ENCODE results near the gene MYO5C.

The MYO5C gene

GRCh38 chr15:52150043-52150825, 145.4 kb downstream of the MYO5C start:
- in situ Hi-C loops (cut with MboI; ENCODE audit: low sequenced_read_pairs, unreplicated experiment), result no loop called here

GRCh38 chr15:52148403-52148802, 147.2 kb downstream of the MYO5C start:
- in situ Hi-C loops (cut with MboI; ENCODE audit: low sequenced_read_pairs, unreplicated experiment), result no loop called here
- no peak for TF ChIP-seq CTCF (IDR thresholded peaks at IDR 0.05; ENCODE audit: borderline replicate concordance, control extremely low read depth, extremely low read depth, insufficient read depth, missing control alignments)

More at GRCh38 chr15:52150043-52150825, 145.4 kb downstream of the MYO5C start:
- no peak for TF ChIP-seq CTCF (IDR thresholded peaks at IDR 0.05; ENCODE audit: borderline replicate concordance, control extremely low read depth, extremely low read depth, insufficient read depth, missing control alignments)
- DNase-seq (ENCODE audit: low spot score), result no peak

GRCh38 chr15:52146776-52147175, 148.8 kb downstream of the MYO5C start:
- no peak for TF ChIP-seq CTCF (IDR thresholded peaks at IDR 0.05; ENCODE audit: borderline replicate concordance, control extremely low read depth, extremely low read depth, insufficient read depth, missing control alignments)
- DNase-seq (ENCODE audit: low spot score), result no peak
- in situ Hi-C loops (cut with MboI; ENCODE audit: low sequenced_read_pairs, unreplicated experiment), result no loop called here

More at GRCh38 chr15:52148403-52148802, 147.2 kb downstream of the MYO5C start:
- DNase-seq (ENCODE audit: low spot score), result no peak

GRCh38 chr15:52146261-52146660, 149.3 kb downstream of the MYO5C start:
- TF ChIP-seq CTCF (IDR thresholded peaks at IDR 0.05; ENCODE audit: borderline replicate concordance, control extremely low read depth, extremely low read depth, insufficient read depth, missing control alignments), result no peak
- in situ Hi-C loops (cut with MboI; ENCODE audit: low sequenced_read_pairs, unreplicated experiment), result no loop called here

GRCh38 chr15:52144656-52145178, 150.9 kb downstream of the MYO5C start:
- no peak for TF ChIP-seq CTCF (IDR thresholded peaks at IDR 0.05; ENCODE audit: borderline replicate concordance, control extremely low read depth, extremely low read depth, insufficient read depth, missing control alignments)
- in situ Hi-C loops (cut with MboI; ENCODE audit: low sequenced_read_pairs, unreplicated experiment), result no loop called here
- DNase-seq (ENCODE audit: low spot score), result no peak

More at GRCh38 chr15:52146261-52146660, 149.3 kb downstream of the MYO5C start:
- no peak for DNase-seq (ENCODE audit: low spot score)

- DNase-seq (ENCODE audit: low spot score), result no peak
- in situ Hi-C loops (cut with MboI; ENCODE audit: low sequenced_read_pairs, unreplicated experiment), result no loop called here
- no peak for TF ChIP-seq CTCF (IDR thresholded peaks at IDR 0.05; ENCODE audit: borderline replicate concordance, control extremely low read depth, extremely low read depth, insufficient read depth, missing control alignments)
Observed at GRCh38 chr15:52143873-52144272, 151.7 kb downstream of the MYO5C start.

All from GM13976 (cell line).